Endothelial cell of umbilical vein (primary cell): ENCODE data around the gene TPD52L2. TPM values are rescaled to one million over a fixed set of nuclear protein-coding genes. Genes with fewer than 3 reads are reported as not detected.

Experiments used
- BruUV-seq: library from RNA; stranded (reverse); fragments of 400-500 nt; replicated peaks from 2 replicates; lab custom pipeline; 2021; lab: Mats Ljungman, UMichigan
- CTCF ChIA-PET: fragments of 300-600, 350-600 bp; sonication (Branson Sonifier 250); formaldehyde crosslinking; loops from one replicate; lab custom pipeline; 2021; ENCODE audit warnings: antibody characterized with exemption, inconsistent platforms; lab: Charles Lee
- POLR2A ChIA-PET: fragments of 300-600, 350-600 bp; sonication (Branson Sonifier 250); formaldehyde crosslinking; loops from one replicate; lab custom pipeline; 2021; ENCODE audit warnings: antibody characterized with exemption, inconsistent platforms; lab: Charles Lee
- DNase-seq: peaks from one replicate; pipeline ENCODE4 v3.0.0-alpha.2; 2011; ENCODE audit warnings: low read depth, low spot score
- FAIRE-seq: peaks from 2 replicates; lab custom pipeline; 2011; peaks lifted over from hg19 to GRCh38; lab: Jason Lieb, UNC
- H2AFZ ChIP-seq: 2 replicates; pipeline ENCODE4 v1.6.0; 2012; ENCODE audit warnings: low read depth, low read length, control low read depth, inconsistent platforms
- H3K27ac ChIP-seq: 2 replicates; pipeline ENCODE4 v1.5.1; 2011; ENCODE audit warnings: low read depth, mild to moderate bottlenecking, control low read depth, low read length, moderate library complexity; ENCODE audit not compliant: insufficient read depth
- H3K27me3 ChIP-seq, 2 experiments: 2 replicates each; pipeline versions ENCODE4 v1.6.0 to v1.6.1; 2011; ENCODE audit warnings: low read length in 2 of 2, mixed read lengths in 1 of 2; ENCODE audit not compliant: control insufficient read depth in 2 of 2, insufficient read depth in 2 of 2
- H3K36me3 ChIP-seq, 2 experiments: 2 replicates in 1 of 2; 3 replicates in 1 of 2; pipeline ENCODE4 v1.5.1; 2011; ENCODE audit warnings: low read length in 2 of 2, mild to moderate bottlenecking in 1 of 2, moderate library complexity in 1 of 2; ENCODE audit not compliant: control insufficient read depth in 2 of 2, insufficient read depth in 2 of 2; ENCODE audit errors: extremely low read depth in 1 of 2
- H3K4me1 ChIP-seq: 3 replicates; pipeline ENCODE4 v1.5.1; 2011; ENCODE audit warnings: mild to moderate bottlenecking, low read length; ENCODE audit not compliant: control insufficient read depth, insufficient read depth; ENCODE audit errors: extremely low read depth
- H3K4me2 ChIP-seq: 2 replicates; pipeline ENCODE4 v1.6.1; 2011; ENCODE audit warnings: low read length, control low read depth, mixed read lengths; ENCODE audit not compliant: insufficient read depth
- H3K4me3 ChIP-seq, 3 experiments: fragments of 200-600 bp in 1 of 3; sonication (generic), shearing (Covaris generic) in 1 of 3; replicated peaks in 1 of 3; 2 replicates each; pipeline ENCODE4 v1.5.1; 2011 to 2016; ENCODE audit warnings: control low read depth in 3 of 3, low read length in 3 of 3, mild to moderate bottlenecking in 2 of 3, inconsistent platforms in 1 of 3, low read depth in 1 of 3, moderate library complexity in 1 of 3; ENCODE audit not compliant: insufficient read depth in 1 of 3
- H3K79me2 ChIP-seq: 2 replicates; pipeline ENCODE4 v1.6.0; 2012; ENCODE audit warnings: low read length, inconsistent platforms; ENCODE audit not compliant: control insufficient read depth, insufficient read depth
- H3K9ac ChIP-seq: replicated peaks from 2 replicates; pipeline ENCODE3; 2011; ENCODE audit warnings: low read length, control low read depth; ENCODE audit not compliant: insufficient read depth; ENCODE audit errors: extremely low read depth
- H3K9me1 ChIP-seq: replicated peaks from 3 replicates; pipeline ENCODE4 v1.6.0; 2011; ENCODE audit warnings: mild to moderate bottlenecking, low read length; ENCODE audit not compliant: control insufficient read depth, insufficient read depth; ENCODE audit errors: extremely low read depth
- H3K9me3 ChIP-seq: replicated peaks from 2 replicates; pipeline ENCODE4 v1.5.1; 2012; ENCODE audit warnings: low read length, inconsistent platforms; ENCODE audit not compliant: control insufficient read depth, insufficient read depth
- H4K20me1 ChIP-seq: replicated peaks from 2 replicates; pipeline ENCODE3; 2011; ENCODE audit warnings: mild to moderate bottlenecking, low read length; ENCODE audit not compliant: control insufficient read depth, insufficient read depth; ENCODE audit errors: extremely low read depth
- CTCF ChIP-seq, 2 donors: IDR thresholded peaks; 1 replicate in 1 of 2; 2 replicates in 1 of 2; pipeline ENCODE4 v1.5.1; 2011; ENCODE audit warnings: low read length in 2 of 2, mild to moderate bottlenecking in 2 of 2, moderate library complexity in 2 of 2, control low read depth in 1 of 2, inconsistent platforms in 1 of 2, low read depth in 1 of 2; ENCODE audit not compliant: insufficient read depth in 1 of 2; ENCODE audit errors: extremely low read depth in 1 of 2
- EZH2 ChIP-seq: IDR thresholded peaks from 2 replicates; pipeline ENCODE4 v1.6.1; 2012; ENCODE audit warnings: borderline replicate concordance, low read depth, mild to moderate bottlenecking, moderate library complexity, low read length, inconsistent platforms; ENCODE audit not compliant: severe bottlenecking
- FOS ChIP-seq: IDR thresholded peaks from 2 replicates; pipeline ENCODE4 v1.6.1; 2011; ENCODE audit warnings: mild to moderate bottlenecking, low read length, moderate library complexity, borderline replicate concordance; ENCODE audit not compliant: insufficient read depth
- GATA2 ChIP-seq: IDR thresholded peaks from 2 replicates; pipeline ENCODE4 v1.7.0; 2011; ENCODE audit warnings: low read depth, mild to moderate bottlenecking, moderate library complexity, mixed read lengths, low read length; ENCODE audit not compliant: insufficient read length, insufficient read depth
- JUN ChIP-seq: IDR thresholded peaks from 2 replicates; pipeline ENCODE4 v1.6.1; 2011; ENCODE audit warnings: borderline replicate concordance, low read depth; ENCODE audit not compliant: insufficient read length, insufficient read depth
- MAX ChIP-seq: IDR thresholded peaks from 2 replicates; pipeline ENCODE4 v1.6.1; 2011; ENCODE audit not compliant: insufficient read depth, insufficient read length
- MYC ChIP-seq: IDR thresholded peaks from one replicate; pipeline ENCODE4 v1.6.1; 2011; ENCODE audit warnings: mild to moderate bottlenecking, low read depth, low read length
- POLR2A ChIP-seq: IDR thresholded peaks from 2 replicates; pipeline ENCODE4 v1.6.1; 2012; ENCODE audit warnings: low read depth, mild to moderate bottlenecking, control low read depth, low read length
- POLR2AphosphoS5 ChIP-seq: IDR thresholded peaks from 2 replicates; pipeline ENCODE4 v1.6.1; 2012; ENCODE audit warnings: low read depth, mild to moderate bottlenecking, control low read depth, low read length, moderate library complexity; ENCODE audit not compliant: insufficient read depth
- dilution Hi-C: fragments of 300-500 bp; cut with MboI; formaldehyde crosslinking; loops from one replicate; pipeline ENCODE4 v1.15.0; 2019; ENCODE audit warnings: low sequenced_read_pairs; ENCODE audit not compliant: extremely low pct_ligation_motif_present
- intact Hi-C: fragments of 100-400 bp; cut with micrococcal nuclease; formaldehyde crosslinking; loops from one replicate; pipeline ENCODE4 v1.10.0; 2022
- polyA plus RNA-seq, 4 experiments: library from polyadenylated mRNA; depleted of rRNA in 3 of 4; stranded (reverse) in 3 of 4; unstranded in 1 of 4; fragments of >200 nt; gene quantifications; 2 replicates each; pipeline versions ENCODE4 v1.2.1 to v1.2.3, GENCODE V29; 2011 to 2012; ENCODE audit warnings: missing spikeins in 1 of 4
- total RNA-seq: library from RNA; stranded (reverse); gene quantifications from 2 replicates; pipeline ENCODE4 v1.2.3, GENCODE V29; 2021

The TPD52L2 gene
- total and polyA plus RNA-seq, 2 donors (not counting 3 experiments of a cell fraction or from before 2014, with no cell fraction given): 123 to 142 TPM

GRCh38 chr20:63890201-63890576 is 25.1 kb downstream of the TPD52L2 start:
- Histone ChIP-seq H2AFZ (no peak overlapping the region), H3K4me1 (peaks cover 6% of the 10 kb centered on the region), H3K9me3 (no peaks in the 10 kb centered on the region), H3K9ac (no peak overlapping the region), H3K27ac (no peak overlapping the region), H3K27me3 (no peaks in the 10 kb centered on the region), H3K79me2 (peaks cover 3% of the 10 kb centered on the region), H3K36me3 (peaks cover 13 to 53% of the 10 kb centered on the region in 2 experiments), H3K9me1 (no peaks in the 10 kb centered on the region), H3K4me2 (no peak overlapping the region), H3K4me3 (no peak overlapping the region), H4K20me1 (no peaks in the 10 kb centered on the region)
- no TSS peak for BruUV-seq
- CTCF ChIA-PET: no interaction called here
- no peak for FAIRE-seq
- TF ChIP-seq POLR2AphosphoS5 (no peak), GATA2 (no peak), EZH2 (no peak)
- no peak for DNase-seq
- intact Hi-C loops (loop anchor here (10.0 kb wide), 1 partner anchor 165 kb away; no protein-coding TSS in a partner anchor), dilution Hi-C loops (no loop called here)
- POLR2A ChIA-PET: no interaction called here

GRCh38 chr20:63890616-63891015 is 25.5 kb downstream of the TPD52L2 start:
- dilution Hi-C loops: no loop called here
- no peak for TF ChIP-seq MYC
- no peak for TF ChIP-seq GATA2
- no peak for TF ChIP-seq EZH2
- TF ChIP-seq JUN: no peak
- TF ChIP-seq POLR2A: no peak
- no peak for TF ChIP-seq POLR2AphosphoS5
- no peak for TF ChIP-seq MAX
- no peak for TF ChIP-seq FOS
- no peak for TF ChIP-seq CTCF (IDR thresholded peaks at IDR 0.05; ENCODE audit: extremely low read depth in 1 of 2, insufficient read depth in 1 of 2, low read depth in 1 of 2, low read length in 2 of 2)

More at GRCh38 chr20:63890616-63891015, 25.5 kb downstream of the TPD52L2 start:
- Histone ChIP-seq H3K9me1 (no peaks in the 10 kb centered on the region), H3K4me1 (peaks cover 6% of the 10 kb centered on the region), H3K27ac (no peak overlapping the region), H2AFZ (no peak overlapping the region), H4K20me1 (no peaks in the 10 kb centered on the region), H3K9me3 (no peaks in the 10 kb centered on the region), H3K9ac (no peak overlapping the region), H3K36me3 (peaks cover 13 to 49% of the 10 kb centered on the region in 2 experiments), H3K4me3 (no peak overlapping the region), H3K79me2 (peaks cover 7% of the 10 kb centered on the region), H3K4me2 (no peak overlapping the region), H3K27me3 (no peaks in the 10 kb centered on the region)
- ChIA-PET POLR2A (no interaction called here), CTCF (interaction anchor here (1.1 kb wide), 1 partner anchor 83 kb away, joined by 5 read pairs; no protein-coding TSS in a partner anchor)
- intact Hi-C loops: loop anchor here (10.0 kb wide), 1 partner anchor 164 kb away; no protein-coding TSS in a partner anchor
- FAIRE-seq (no peak), DNase-seq (no peak)
- BruUV-seq: no TSS peak
